Sigmoid colon (tissue), 4 donors: ENCODE results near the gene GRB10.

Experiments used
- POLR2A ChIP-seq, 2 donors: fragments of 450-650 bp; IDR thresholded peaks; one replicate each; pipeline ENCODE4 v1.6.1; 2016; ENCODE audit warnings: antibody characterized with exemption in 2 of 2, mild to moderate bottlenecking in 2 of 2, moderate library complexity in 2 of 2
- POLR2AphosphoS5 ChIP-seq, 4 donors: sonication (generic); formaldehyde crosslinking; IDR thresholded peaks; one replicate each; pipeline ENCODE4 v1.6.1; 2017; ENCODE audit warnings: antibody characterized with exemption in 4 of 4
- TF ChIP-seq, protein P1 (sequence below), 4 experiments: fragments of 450-650 bp in 3 of 4; fragments of 200-600 bp in 1 of 4; IDR thresholded peaks; one replicate each; pipeline ENCODE4 v1.5.1; 2016 to 2019; ENCODE audit warnings: antibody characterized with exemption in 4 of 4, mild to moderate bottlenecking in 3 of 4, moderate library complexity in 2 of 4

DNA sequence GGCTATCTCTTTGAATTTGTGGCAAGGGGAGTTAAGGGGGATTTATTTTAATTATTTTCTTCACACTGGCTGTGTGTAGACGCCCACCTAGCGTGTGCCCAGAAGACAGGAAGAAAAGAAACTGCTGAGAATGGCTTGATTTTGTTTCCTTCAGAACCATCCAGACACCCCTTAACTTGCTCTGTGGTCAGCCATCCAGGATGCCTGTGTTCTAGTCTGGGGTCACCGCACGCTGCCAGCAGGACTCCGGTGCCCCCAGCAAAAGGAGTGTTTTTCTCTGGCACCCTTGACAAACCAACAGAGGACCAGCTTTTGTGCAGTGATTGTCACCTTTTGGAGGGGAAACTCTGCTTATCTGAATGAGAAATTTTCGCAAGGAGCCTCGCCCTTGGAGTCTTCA lies 222.8 kb downstream of the GRB10 start:
- no peak for TF ChIP-seq POLR2AphosphoS5 (IDR thresholded peaks at IDR 0.05)
- TF ChIP-seq, protein P1, sequence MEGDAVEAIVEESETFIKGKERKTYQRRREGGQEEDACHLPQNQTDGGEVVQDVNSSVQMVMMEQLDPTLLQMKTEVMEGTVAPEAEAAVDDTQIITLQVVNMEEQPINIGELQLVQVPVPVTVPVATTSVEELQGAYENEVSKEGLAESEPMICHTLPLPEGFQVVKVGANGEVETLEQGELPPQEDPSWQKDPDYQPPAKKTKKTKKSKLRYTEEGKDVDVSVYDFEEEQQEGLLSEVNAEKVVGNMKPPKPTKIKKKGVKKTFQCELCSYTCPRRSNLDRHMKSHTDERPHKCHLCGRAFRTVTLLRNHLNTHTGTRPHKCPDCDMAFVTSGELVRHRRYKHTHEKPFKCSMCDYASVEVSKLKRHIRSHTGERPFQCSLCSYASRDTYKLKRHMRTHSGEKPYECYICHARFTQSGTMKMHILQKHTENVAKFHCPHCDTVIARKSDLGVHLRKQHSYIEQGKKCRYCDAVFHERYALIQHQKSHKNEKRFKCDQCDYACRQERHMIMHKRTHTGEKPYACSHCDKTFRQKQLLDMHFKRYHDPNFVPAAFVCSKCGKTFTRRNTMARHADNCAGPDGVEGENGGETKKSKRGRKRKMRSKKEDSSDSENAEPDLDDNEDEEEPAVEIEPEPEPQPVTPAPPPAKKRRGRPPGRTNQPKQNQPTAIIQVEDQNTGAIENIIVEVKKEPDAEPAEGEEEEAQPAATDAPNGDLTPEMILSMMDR (IDR thresholded peaks at IDR 0.05): no peak
- no peak for TF ChIP-seq POLR2A (IDR thresholded peaks at IDR 0.05)
